MCF 10A (cell line): ENCODE data around the gene ZNF3. TPM values are rescaled to one million over a fixed set of nuclear protein-coding genes. Genes with fewer than 3 reads are reported as not detected.
"Not testable (repeated sequence)": the region's sequence is repeated elsewhere in the genome, so short reads cannot be mapped to it uniquely, and the experiment has no call there.

ENCODE experiments used
- Bru-seq: library from RNA; stranded (reverse); fragments of 400-500 nt; gene quantifications from one replicate; lab custom pipeline; 2021; lab: Mats Ljungman, UMichigan
- BruChase-seq, 2 experiments: library from RNA; stranded (reverse); fragments of 400-500 nt; gene quantifications; one replicate each; lab custom pipeline; 2021; lab: Mats Ljungman, UMichigan
- BruUV-seq: library from RNA; stranded (reverse); fragments of 400-500 nt; replicated peaks from 2 replicates; lab custom pipeline; 2021; lab: Mats Ljungman, UMichigan
- CTCF ChIA-PET: fragments of 300-600 bp; sonication (Branson Sonifier 250); formaldehyde crosslinking; extraction: SDS; loops from one replicate; lab custom pipeline; 2021; ENCODE audit warnings: antibody characterized with exemption, inconsistent platforms; lab: Yijun Ruan, JAX
- POLR2A ChIA-PET: fragments of 300-600, 350-650 bp; sonication (Branson Sonifier 250); formaldehyde crosslinking; extraction: SDS; loops from one replicate; lab custom pipeline; 2020; ENCODE audit warnings: antibody characterized with exemption, inconsistent platforms; lab: Yijun Ruan, JAX
- DNase-seq: peaks from one replicate; pipeline ENCODE4 v3.0.0-alpha.2; 2018; ENCODE audit not compliant: unreplicated experiment
- H3K27ac Mint-ChIP-seq: one replicate; pipeline ENCODE4 v1.8.0; 2022; ENCODE audit warnings: mild to moderate bottlenecking, low read depth, mixed read lengths; ENCODE audit not compliant: unreplicated experiment
- H3K27me3 Mint-ChIP-seq: one replicate; pipeline ENCODE4 v1.8.0; 2022; ENCODE audit warnings: mixed read lengths; ENCODE audit not compliant: insufficient read depth, unreplicated experiment
- H3K36me3 Mint-ChIP-seq: one replicate; pipeline ENCODE4 v1.8.0; 2022; ENCODE audit warnings: mild to moderate bottlenecking, moderate library complexity, mixed read lengths; ENCODE audit not compliant: insufficient read depth, unreplicated experiment
- H3K4me1 Mint-ChIP-seq: one replicate; pipeline ENCODE4 v1.8.0; 2022; ENCODE audit warnings: mixed read lengths; ENCODE audit not compliant: insufficient read depth, unreplicated experiment
- H3K4me3 Mint-ChIP-seq: one replicate; pipeline ENCODE4 v1.8.0; 2022; ENCODE audit warnings: mild to moderate bottlenecking, moderate library complexity, mixed read lengths; ENCODE audit not compliant: unreplicated experiment
- H3K9me3 Mint-ChIP-seq: one replicate; pipeline ENCODE4 v1.8.0; 2022; ENCODE audit warnings: mixed read lengths; ENCODE audit not compliant: unreplicated experiment
- intact Hi-C: fragments of 100-400 bp; cut with micrococcal nuclease; formaldehyde crosslinking; loops from 2 replicates; pipeline ENCODE4 v1.14.1; 2022
- long read RNA-seq: library from polyadenylated mRNA; stranded (forward); transcript quantifications from one replicate; pipeline ENCODE4 v2.0.0, GENCODE V29; 2022
- total RNA-seq: library from RNA; stranded (reverse); gene quantifications from 2 replicates; pipeline ENCODE4 v1.2.3, GENCODE V29; 2022
- TF ChIP-seq, protein P1 (sequence below): fragments of 200-600 bp; IDR thresholded peaks from one replicate; pipeline ENCODE4 v1.8.0; 2022; ENCODE audit warnings: antibody characterized with exemption, mild to moderate bottlenecking; ENCODE audit not compliant: unreplicated experiment

ZNF3 gene
- total RNA-seq, result 23.7 and 24.8 TPM in 2 replicates
- percentile 79 among the genes with signal in this experiment for Bru-seq, nascent RNA
- BruChase-seq, experiment 1, labeled RNA remaining after a 6-hour chase, result percentile 74 among the genes with signal in this experiment
- BruChase-seq, experiment 2, labeled RNA remaining after a 2-hour chase, result percentile 82 among the genes with signal in this experiment
- long read RNA-seq, transcript ZNF3-202 (6 exons, 2,799 nt), result major isoform, 26 of 50 reads
- long read RNA-seq, partial matches to known transcripts, result 2 of 50 reads
- long read RNA-seq, other reads (novel, unspliced or antisense), result 19 of 50 reads

DNA sequence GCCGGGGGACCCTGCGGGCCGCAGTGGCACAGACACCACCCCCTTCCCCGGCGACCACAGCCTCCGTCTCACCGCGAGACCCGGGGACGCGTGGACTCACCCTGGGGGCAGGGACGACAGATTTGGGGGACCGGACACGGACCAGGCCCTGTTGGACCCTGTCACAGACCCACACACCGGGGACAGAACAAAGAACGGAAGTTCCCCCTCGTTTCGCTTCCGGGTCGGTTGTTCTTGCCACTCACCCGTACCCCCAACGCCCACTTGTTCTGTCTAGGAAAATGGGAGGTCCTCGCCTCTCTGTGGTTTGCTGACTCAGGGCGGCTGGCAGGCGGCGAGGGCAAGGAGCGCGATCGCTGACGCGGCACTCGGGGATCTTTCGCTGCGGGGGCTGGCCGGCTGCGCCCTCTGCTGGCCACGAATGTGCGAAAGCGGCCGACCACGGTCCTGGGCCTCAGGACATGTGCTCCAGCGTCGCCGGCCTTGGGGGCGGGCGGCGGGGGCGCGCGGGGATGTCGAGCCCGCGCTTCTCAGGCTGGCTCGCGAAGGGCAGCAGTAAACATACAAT, at the start of gene ZNF3:
Gene ZNF3 (minus strand): TSS at position 189 of the 568 bp plus-strand sequence. CDS start 4,366 bp downstream, outside the sequence.
- ChIA-PET CTCF (interaction anchor here (0.5 to 1.3 kb wide), 8 partner anchors 16 to 165 kb away, joined by 3 to 14 read pairs (median 4); no protein-coding TSS in a partner anchor), POLR2A (interaction anchor here (0.6 to 2.1 kb wide), 19 partner anchors 8 to 175 kb away, joined by 3 to 14 read pairs (median 6); partner anchors contain the start of genes AP4M1, CNPY4, COPS6 and MCM7)
- BruUV-seq, result no TSS peak
- intact Hi-C loops, result loop anchor here (1.0 to 10.0 kb wide), 3 partner anchors 19 to 167 kb away; partner anchors contain the start of genes AP4M1, MCM7 and TRIM4
- H3K4me3 Mint-ChIP-seq, result peak within 1 kb of the TSS; percentile 84
- H3K9me3 Mint-ChIP-seq, result no peaks in the 10 kb centered on the region
- DNase-seq, result peak; percentile 99
- peaks cover 35% of the 10 kb centered on the region for H3K36me3 Mint-ChIP-seq
- peaks cover 6% of the 10 kb centered on the region for H3K4me1 Mint-ChIP-seq
- no peaks in the 10 kb centered on the region for H3K27me3 Mint-ChIP-seq
- peak within 1 kb of the TSS; percentile 74 for H3K27ac Mint-ChIP-seq
- TF ChIP-seq, protein P1, sequence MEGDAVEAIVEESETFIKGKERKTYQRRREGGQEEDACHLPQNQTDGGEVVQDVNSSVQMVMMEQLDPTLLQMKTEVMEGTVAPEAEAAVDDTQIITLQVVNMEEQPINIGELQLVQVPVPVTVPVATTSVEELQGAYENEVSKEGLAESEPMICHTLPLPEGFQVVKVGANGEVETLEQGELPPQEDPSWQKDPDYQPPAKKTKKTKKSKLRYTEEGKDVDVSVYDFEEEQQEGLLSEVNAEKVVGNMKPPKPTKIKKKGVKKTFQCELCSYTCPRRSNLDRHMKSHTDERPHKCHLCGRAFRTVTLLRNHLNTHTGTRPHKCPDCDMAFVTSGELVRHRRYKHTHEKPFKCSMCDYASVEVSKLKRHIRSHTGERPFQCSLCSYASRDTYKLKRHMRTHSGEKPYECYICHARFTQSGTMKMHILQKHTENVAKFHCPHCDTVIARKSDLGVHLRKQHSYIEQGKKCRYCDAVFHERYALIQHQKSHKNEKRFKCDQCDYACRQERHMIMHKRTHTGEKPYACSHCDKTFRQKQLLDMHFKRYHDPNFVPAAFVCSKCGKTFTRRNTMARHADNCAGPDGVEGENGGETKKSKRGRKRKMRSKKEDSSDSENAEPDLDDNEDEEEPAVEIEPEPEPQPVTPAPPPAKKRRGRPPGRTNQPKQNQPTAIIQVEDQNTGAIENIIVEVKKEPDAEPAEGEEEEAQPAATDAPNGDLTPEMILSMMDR, result peak; percentile 82

GRCh38 chr7:100130608-100131453, 49.3 kb upstream of the ZNF3 start:
- H3K9me3 Mint-ChIP-seq, result no peaks in the 10 kb centered on the region
- no peak overlapping the region for H3K27ac Mint-ChIP-seq
- H3K36me3 Mint-ChIP-seq, result peaks cover under 1% of the 10 kb centered on the region
- BruUV-seq, result no TSS peak
- TF ChIP-seq, protein P1, result peak; percentile 90
- peaks cover 11% of the 10 kb centered on the region for H3K4me1 Mint-ChIP-seq
- intact Hi-C loops, result loop anchor here (10.0 kb wide), 1 partner anchor 214 kb away; no protein-coding TSS in a partner anchor
- peak; percentile 67 for DNase-seq
- H3K27me3 Mint-ChIP-seq, result peaks cover 5% of the 10 kb centered on the region
- ChIA-PET POLR2A (interaction anchor here (0.9 to 1.5 kb wide), 5 partner anchors 12 to 41 kb away, joined by 3 to 5 read pairs (median 4); partner anchors contain the start of gene LAMTOR4), CTCF (interaction anchor here (0.5 to 8.2 kb wide), 28 partner anchors 8 to 764 kb away, joined by 3 to 93 read pairs (median 3); partner anchors contain the start of genes AP4M1, LAMTOR4 and MCM7)
- H3K4me3 Mint-ChIP-seq, result no peak overlapping the region

DNA sequence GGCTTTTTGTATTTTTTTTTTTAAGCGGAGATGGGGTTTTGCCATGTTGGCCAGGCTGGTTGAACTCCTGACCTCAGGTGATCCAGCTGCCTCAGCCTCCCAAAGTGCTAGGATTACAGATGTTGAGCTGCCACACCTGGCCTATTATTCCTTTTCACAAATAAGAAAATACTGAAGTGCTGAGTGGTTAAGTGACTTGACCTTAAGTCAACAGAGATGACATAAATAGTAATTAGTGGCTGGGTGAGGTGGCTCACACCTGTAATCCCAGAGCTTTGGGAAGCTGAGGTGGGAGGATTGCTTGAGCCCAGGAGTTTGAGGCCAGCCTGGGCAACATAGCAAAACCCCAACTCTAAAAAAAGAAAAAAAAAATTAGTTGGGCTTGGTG, 48.7 kb upstream of the ZNF3 start:
- not testable (repeated sequence) for H3K9me3 Mint-ChIP-seq, DNase-seq, H3K27me3 Mint-ChIP-seq, H3K27ac Mint-ChIP-seq, H3K4me3 Mint-ChIP-seq, H3K36me3 Mint-ChIP-seq, BruUV-seq
- ChIA-PET POLR2A (interaction anchor here (0.6 to 1.5 kb wide), 6 partner anchors 9 to 41 kb away, joined by 3 to 5 read pairs (median 4); partner anchors contain the start of gene LAMTOR4), CTCF (interaction anchor here (0.6 to 8.2 kb wide), 25 partner anchors 8 to 1739 kb away, joined by 3 to 93 read pairs (median 3); partner anchors contain the start of genes AP4M1, LAMTOR4 and MCM7)
- peaks cover 11% of the 10 kb centered on the region for H3K4me1 Mint-ChIP-seq
- intact Hi-C loops, result loop anchor here (10.0 kb wide), 1 partner anchor 215 kb away; no protein-coding TSS in a partner anchor

- no peak for DNase-seq
- Mint-ChIP-seq H3K27ac (no peak overlapping the region), H3K4me3 (peak overlapping the region; percentile 98), H3K27me3 (no peaks in the 10 kb centered on the region), H3K4me1 (peaks cover 11% of the 10 kb centered on the region), H3K9me3 (no peaks in the 10 kb centered on the region), H3K36me3 (peaks cover 5% of the 10 kb centered on the region)
- ChIA-PET CTCF (interaction anchor here (0.7 to 8.2 kb wide), 3 partner anchors 12 to 87 kb away, joined by 3 to 93 read pairs (median 3); no protein-coding TSS in a partner anchor), POLR2A (interaction anchor here (0.7 kb wide), 1 partner anchor 14 kb away, joined by 3 read pairs; no protein-coding TSS in a partner anchor)
- intact Hi-C loops, result loop anchor here (5.0 kb wide), 1 partner anchor 136 kb away; no protein-coding TSS in a partner anchor
- BruUV-seq, result no TSS peak
- TF ChIP-seq, protein P1, result no peak
Measured at GRCh38 chr7:100128637-100128963, 47.1 kb upstream of the ZNF3 start.
